PFSK-1 (cell line): ENCODE data around the gene MRAP.

Experiments used
- FOXP2 ChIP-seq: optimal IDR thresholded peaks from 2 replicates; pipeline ENCODE3; 2011; ENCODE audit warnings: borderline replicate concordance, control low read depth, inconsistent platforms; ENCODE audit not compliant: insufficient read depth; ENCODE audit errors: extremely low read length, extremely low read depth
- POLR2AphosphoS5 ChIP-seq: IDR thresholded peaks from 2 replicates; pipeline ENCODE4 v1.6.1; 2012; ENCODE audit warnings: low read depth, mild to moderate bottlenecking, control low read depth, low read length, moderate library complexity
- REST ChIP-seq, 2 experiments: IDR thresholded peaks; 2 replicates each; pipeline versions ENCODE4 v1.6.1 to v1.8.0; 2011 to 2012; ENCODE audit warnings: low read depth in 2 of 2, low read length in 2 of 2, control low read depth in 1 of 2, inconsistent platforms in 1 of 2, mild to moderate bottlenecking in 1 of 2, moderate library complexity in 1 of 2; ENCODE audit not compliant: insufficient read depth in 1 of 2
- SIN3A ChIP-seq: IDR thresholded peaks from 2 replicates; pipeline ENCODE4 v1.6.1; 2012; ENCODE audit warnings: mild to moderate bottlenecking, low read length, moderate library complexity, borderline replicate concordance; ENCODE audit not compliant: insufficient read depth
- TAF1 ChIP-seq: IDR thresholded peaks from 2 replicates; pipeline ENCODE4 v1.6.1; 2012; ENCODE audit warnings: low read length, control low read depth, borderline replicate concordance; ENCODE audit not compliant: insufficient read depth

The MRAP gene

GRCh38 chr21:32336711-32337110 is 38.1 kb downstream of the MRAP start:
- TF ChIP-seq FOXP2 (no peak), REST (IDR thresholded peaks at IDR 0.05; ENCODE audit: insufficient read depth in 1 of 2, low read depth in 2 of 2, low read length in 2 of 2) (no peak), POLR2AphosphoS5 (no peak), SIN3A (no peak), TAF1 (no peak)

- TF ChIP-seq FOXP2: no peak
- TF ChIP-seq REST (IDR thresholded peaks at IDR 0.05; ENCODE audit: insufficient read depth in 1 of 2, low read depth in 2 of 2, low read length in 2 of 2): no peak
- TF ChIP-seq POLR2AphosphoS5: no peak
- no peak for TF ChIP-seq SIN3A
- TF ChIP-seq TAF1: no peak
Measured at GRCh38 chr21:32337206-32337605, 38.6 kb downstream of the MRAP start.

GRCh38 chr21:32338209-32338921 is 39.7 kb downstream of the MRAP start:
- TF ChIP-seq REST (IDR thresholded peaks at IDR 0.05; ENCODE audit: insufficient read depth in 1 of 2, low read depth in 2 of 2, low read length in 2 of 2) (no peak), FOXP2 (peak; percentile 67), SIN3A (no peak), TAF1 (no peak), POLR2AphosphoS5 (no peak)

- TF ChIP-seq POLR2AphosphoS5 (no peak), FOXP2 (no peak), TAF1 (no peak), REST (IDR thresholded peaks at IDR 0.05; ENCODE audit: insufficient read depth in 1 of 2, low read depth in 2 of 2, low read length in 2 of 2) (no peak), SIN3A (no peak)
Measured at GRCh38 chr21:32340863-32341848, 42.5 kb downstream of the MRAP start.
